HepG2 (cell line): ENCODE measurements around the gene EPN3. TPM values are rescaled to one million over a fixed set of nuclear protein-coding genes. Genes with fewer than 3 reads are reported as not detected.

Experiments
- ATAC-seq: fragments of 200-7000 bp; cut with Tn5 transposase; 3 replicates; pipeline ENCODE4 v1.9.1; 2020; ENCODE audit warnings: mild to moderate bottlenecking, moderate library complexity
- BruUV-seq: library from RNA; stranded (reverse); fragments of 400-500 nt; replicated peaks from 2 replicates; lab custom pipeline; 2021; lab: Mats Ljungman, UMichigan
- CTCF ChIA-PET: fragments of 300-600 bp; formaldehyde crosslinking; extraction: SDS; loops from one replicate; lab custom pipeline; 2021; ENCODE audit warnings: low total read pairs, inconsistent platforms, low intra/inter-chr PET ratio; lab: Yijun Ruan, JAX
- POLR2A ChIA-PET: fragments of 350-600 bp; sonication (Branson Sonifier 250); formaldehyde crosslinking; loops from one replicate; lab custom pipeline; 2020; ENCODE audit warnings: antibody characterized with exemption, inconsistent platforms; lab: Yijun Ruan, JAX
- DNase-seq: peaks from one replicate; pipeline ENCODE4 v3.0.0-alpha.2; 2015; ENCODE audit warnings: low spot score
- FAIRE-seq: peaks from 3 replicates; lab custom pipeline; 2011; peaks lifted over from hg19 to GRCh38; lab: Jason Lieb, UNC
- H2AFZ ChIP-seq: one replicate; pipeline ENCODE4 v1.6.1; 2011; ENCODE audit warnings: low read length, inconsistent platforms
- H3K27ac ChIP-seq: fragments of 300-600 bp; 3 replicates; pipeline ENCODE4 v1.8.0; 2011; ENCODE audit warnings: mixed run types, mild to moderate bottlenecking, mixed read lengths, low read length, inconsistent platforms; ENCODE audit not compliant: insufficient read depth; ENCODE audit errors: extremely low read length
- H3K27me3 ChIP-seq, 2 experiments: fragments of 200-600 bp in 1 of 2; 2 replicates in 1 of 2; 3 replicates in 1 of 2; pipeline versions ENCODE4 v1.6.0 to v1.8.0; 2011; ENCODE audit warnings: low read length in 2 of 2, mild to moderate bottlenecking in 2 of 2, moderate library complexity in 2 of 2, inconsistent platforms in 1 of 2; ENCODE audit not compliant: insufficient read depth in 2 of 2, control insufficient read depth in 1 of 2
- H3K36me3 ChIP-seq, 2 experiments: fragments of 200-600 bp in 1 of 2; replicated peaks in 1 of 2; 2 replicates in 1 of 2; 3 replicates in 1 of 2; pipeline versions ENCODE4 v1.5.1 to v1.8.0; 2011; ENCODE audit warnings: low read length in 2 of 2, inconsistent platforms in 1 of 2; ENCODE audit not compliant: insufficient read depth in 2 of 2, control insufficient read depth in 1 of 2
- H3K4me1 ChIP-seq: 2 replicates; pipeline ENCODE4 v1.5.1; 2012; ENCODE audit warnings: low read length, inconsistent platforms; ENCODE audit not compliant: insufficient read depth
- H3K4me2 ChIP-seq: 2 replicates; pipeline ENCODE4 v1.6.0; 2011; ENCODE audit warnings: low read depth, low read length, inconsistent platforms
- H3K4me3 ChIP-seq, 3 experiments: fragments of 200-600 bp in 1 of 3; sonication (generic), shearing (Covaris generic) in 1 of 3; replicated peaks in 1 of 3; 2 replicates each; pipeline ENCODE4 v1.5.1; 2011 to 2016; ENCODE audit warnings: low read length in 3 of 3, inconsistent platforms in 2 of 3, low read depth in 2 of 3, mild to moderate bottlenecking in 2 of 3, control low read depth in 1 of 3, mixed read lengths in 1 of 3; ENCODE audit not compliant: insufficient read depth in 1 of 3
- H3K79me2 ChIP-seq: one replicate; pipeline ENCODE4 v1.6.1; 2011; ENCODE audit warnings: low read length, inconsistent platforms; ENCODE audit not compliant: insufficient read depth
- H3K9ac ChIP-seq: 2 replicates; pipeline ENCODE4 v1.6.0; 2011; ENCODE audit warnings: mild to moderate bottlenecking, low read depth, low read length, inconsistent platforms; ENCODE audit not compliant: insufficient read depth
- H3K9me3 ChIP-seq: 2 replicates; pipeline ENCODE4 v1.5.1; 2012; ENCODE audit warnings: mild to moderate bottlenecking, low read length
- H4K20me1 ChIP-seq: 2 replicates; pipeline ENCODE4 v1.6.0; 2011; ENCODE audit warnings: inconsistent platforms, mild to moderate bottlenecking, low read length, moderate library complexity; ENCODE audit not compliant: insufficient read depth
- DDIT3 ChIP-seq: sonication (generic); formaldehyde crosslinking; IDR thresholded peaks from 2 replicates; pipeline ENCODE4 v1.4.0; 2020; ENCODE audit warnings: mild to moderate bottlenecking, missing genetic modification reagents
- EED ChIP-seq: sonication (generic); formaldehyde crosslinking; IDR thresholded peaks from 2 replicates; pipeline ENCODE4 v1.5.0; 2020; ENCODE audit warnings: mild to moderate bottlenecking, missing genetic modification reagents
- HDAC2 ChIP-seq: sonication (generic); formaldehyde crosslinking; IDR thresholded peaks from 2 replicates; pipeline ENCODE4 v1.4.0; 2020; ENCODE audit warnings: missing genetic modification reagents
- HNRNPH1 ChIP-seq: fragments of 200-400 bp; formaldehyde crosslinking; optimal IDR thresholded peaks from 2 replicates; pipeline ENCODE3; 2017; ENCODE audit warnings: mild to moderate bottlenecking, low read depth, low read length
- KAT8 ChIP-seq: IDR thresholded peaks from 2 replicates; pipeline ENCODE4 v1.6.1; 2016; ENCODE audit warnings: missing genetic modification reagents, missing compliant biosample characterization
- KDM3A ChIP-seq: IDR thresholded peaks from 2 replicates; pipeline ENCODE4 v1.6.1; 2018; ENCODE audit warnings: low read depth, missing compliant biosample characterization
- KIAA2018 ChIP-seq: sonication (generic); formaldehyde crosslinking; IDR thresholded peaks from 2 replicates; pipeline ENCODE4 v1.5.0; 2020; ENCODE audit warnings: mild to moderate bottlenecking, missing genetic modification reagents, borderline replicate concordance
- LBX2 ChIP-seq: sonication (generic); formaldehyde crosslinking; IDR thresholded peaks from 2 replicates; pipeline ENCODE4 v1.5.0; 2020; ENCODE audit warnings: missing genetic modification reagents, mild to moderate bottlenecking, borderline replicate concordance
- RFX1 ChIP-seq: fragments of 450-650 bp; IDR thresholded peaks from 2 replicates; pipeline ENCODE4 v1.6.1; 2017
- RFX3 ChIP-seq: IDR thresholded peaks from 2 replicates; pipeline ENCODE4 v1.6.1; 2016; ENCODE audit warnings: missing biosample characterization, missing genetic modification reagents
- ZNF430 ChIP-seq: sonication (generic); formaldehyde crosslinking; IDR thresholded peaks from 2 replicates; pipeline ENCODE4 v1.9.0; 2021; ENCODE audit warnings: mild to moderate bottlenecking, missing genetic modification reagents
- WGBS: methylation state at CpG from one replicate; pipeline ENCODE4 v1.1.6; 2017; ENCODE audit warnings: low lambda C conversion rate; 5-methylcytosine and 5-hydroxymethylcytosine counted together
- in situ Hi-C: cut with HindIII; loops from 2 replicates; pipeline ENCODE4 v1.10.0; 2017; ENCODE audit warnings: low pct_unique_long_range_greater_than_20kb; ENCODE audit not compliant: extremely low pct_ligation_motif_present
- intact Hi-C: fragments of 100-400 bp; cut with micrococcal nuclease; formaldehyde crosslinking; loops from one replicate; pipeline ENCODE4 v1.10.0; 2022; ENCODE audit not compliant: unreplicated experiment
- polyA plus RNA-seq, 8 experiments: library from polyadenylated mRNA; depleted of rRNA in 3 of 8; stranded (reverse) in 7 of 8; unstranded in 1 of 8; fragments of >200 nt; fragmentation: Illumina TruSeq in 4 of 8; extraction: Trizol in 4 of 8; gene quantifications; 2 replicates each; pipeline versions ENCODE4 v1.2.1 to v1.2.3, GENCODE V29; 2011 to 2016; ENCODE audit warnings: low read depth in 4 of 8, missing spikeins in 1 of 8, mixed read lengths in 1 of 8; ENCODE audit not compliant: insufficient read depth in 1 of 8
- total RNA-seq, 5 experiments: library from RNA; depleted of rRNA; stranded (reverse); fragments of >200 nt; fragmentation: Illumina TruSeq; extraction: Trizol; gene quantifications; 2 replicates each; pipeline ENCODE4 v1.2.3, GENCODE V29; 2016; ENCODE audit warnings: low read depth in 1 of 5

EPN3 gene
- total and polyA plus RNA-seq, 2 of the 13 experiments (the other 11 are each of a cell fraction or from before 2014, with no cell fraction given): 0.11 to 0.95 TPM

GRCh38 chr17:50565402-50566350 is 33.1 kb downstream of the EPN3 start:
- H3K27me3 ChIP-seq: peaks cover 37 to 90% of the 10 kb centered on the region in 2 experiments
- POLR2A ChIA-PET: no interaction called here
- FAIRE-seq: no peak

GRCh38 chr17:50566886-50567285 is 34.4 kb downstream of the EPN3 start:
- Histone ChIP-seq H3K79me2 (no peaks in the 10 kb centered on the region), H3K36me3 (no peaks in the 10 kb centered on the region), H4K20me1 (peaks cover 5% of the 10 kb centered on the region; the same call in 1 of the 2 replicates), H3K9me3 (no peaks in the 10 kb centered on the region), H3K4me3 (no peak overlapping the region), H2AFZ (no peak overlapping the region), H3K27me3 (peaks cover 38 to 93% of the 10 kb centered on the region in 2 experiments), H3K9ac (no peak overlapping the region), H3K27ac (no peak overlapping the region), H3K4me1 (no peaks in the 10 kb centered on the region), H3K4me2 (no peak overlapping the region)
- in situ Hi-C loops (no loop called here), intact Hi-C loops (no loop called here)
- ChIA-PET CTCF (no interaction called here), POLR2A (no interaction called here)
- WGBS: 40% methylated on average over 2 of the region's 2 CpGs
- no TSS peak for BruUV-seq
- FAIRE-seq (no peak), DNase-seq (no peak), ATAC-seq (no peak)
- TF ChIP-seq LBX2 (CRISPR knock-in tag): no peak
- no peak for TF ChIP-seq EED
- TF ChIP-seq DDIT3: no peak
- TF ChIP-seq KIAA2018 (CRISPR knock-in tag): no peak
- no peak for TF ChIP-seq HNRNPH1

More at GRCh38 chr17:50565402-50566350, 33.1 kb downstream of the EPN3 start:
- Histone ChIP-seq H4K20me1 (peaks cover 5% of the 10 kb centered on the region; the same call in 1 of the 2 replicates), H3K9me3 (no peaks in the 10 kb centered on the region), H3K36me3 (no peaks in the 10 kb centered on the region), H3K4me1 (no peaks in the 10 kb centered on the region), H2AFZ (no peak overlapping the region), H3K79me2 (no peaks in the 10 kb centered on the region), H3K4me3 (no peak overlapping the region), H3K27ac (no peak overlapping the region), H3K9ac (no peak overlapping the region), H3K4me2 (no peak overlapping the region)
- intact Hi-C loops (no loop called here), in situ Hi-C loops (no loop called here)
- ATAC-seq (no peak), DNase-seq (no peak)
- CTCF ChIA-PET: interaction anchor here (0.8 kb wide), 1 partner anchor 69 kb away, joined by 3 read pairs; the partner anchor contains the start of gene ABCC3
- WGBS: 14% methylated on average over 9 of the region's 10 CpGs
- TF ChIP-seq ZNF430 (CRISPR knock-in tag) (no peak), RFX3 (CRISPR knock-in tag) (0 out of 2 replicates have a peak, but pooled peaks have one; percentile 41), KAT8 (CRISPR knock-in tag) (no peak), HDAC2 (no peak), KDM3A (no peak), RFX1 (peak; percentile 87)
- no TSS peak for BruUV-seq
